Measurements from ENCODE around the gene HERC5.
"Not testable (repeated sequence)": the region's sequence is repeated elsewhere in the genome, so short reads cannot be mapped to it uniquely, and the experiment has no call there.

HERC5 gene

GRCh38 chr4:88447371-88448095 is 9.4 kb upstream of the HERC5 start:
- no peak for DNase-seq (ENCODE audit: low read depth in 2 of 3, low spot score in 1 of 3)

GRCh38 chr4:88448211-88448765 is 8.6 kb upstream of the HERC5 start:
- not testable (repeated sequence) for DNase-seq (ENCODE audit: low read depth in 2 of 3, low spot score in 1 of 3)

DNA sequence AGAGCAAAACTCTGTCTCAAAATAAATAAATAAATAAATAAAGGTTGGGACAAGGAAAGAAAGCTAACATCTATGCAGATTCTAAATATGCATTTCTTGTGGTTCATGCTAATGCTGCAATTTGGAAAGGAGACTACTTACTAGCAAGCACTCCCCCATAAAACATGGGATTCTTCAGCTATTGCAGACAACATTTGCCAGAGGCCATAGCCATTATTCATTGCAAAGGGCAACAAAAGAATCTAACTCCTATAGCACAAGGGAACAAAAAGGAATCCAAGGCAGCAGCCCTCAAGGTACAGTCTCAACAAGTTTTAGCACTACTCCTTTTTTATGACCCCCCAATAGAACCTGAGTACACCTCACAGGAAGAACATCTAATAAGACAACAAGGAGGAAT is 8.0 kb upstream of the HERC5 start:
- no peak for DNase-seq (ENCODE audit: low read depth in 2 of 3, low spot score in 1 of 3)

DNA sequence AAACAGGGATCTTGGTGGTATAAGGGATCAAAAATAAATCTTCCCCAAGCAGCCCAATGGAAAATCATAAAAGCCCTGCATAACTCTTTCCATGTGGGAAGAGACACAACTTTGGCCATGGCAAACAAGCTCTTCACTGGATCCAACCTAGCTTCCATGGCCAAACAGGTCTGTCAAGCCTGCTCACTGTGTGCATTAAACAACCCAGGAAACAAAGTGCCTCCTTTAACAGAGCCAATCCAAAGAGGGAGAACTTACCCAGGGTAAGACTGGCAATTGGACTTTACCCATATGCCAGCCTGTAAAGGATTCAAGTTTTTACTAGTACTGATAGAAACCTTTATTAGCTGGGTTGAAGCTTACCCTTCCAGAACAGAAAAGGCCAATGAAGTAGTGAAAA is 7.6 kb upstream of the HERC5 start:
- no peak for DNase-seq (ENCODE audit: low read depth in 2 of 3, low spot score in 1 of 3)

GRCh38 chr4:88451205-88451604 is 5.7 kb upstream of the HERC5 start:
- DNase-seq (ENCODE audit: low read depth in 2 of 3, low spot score in 1 of 3) = no peak

DNA sequence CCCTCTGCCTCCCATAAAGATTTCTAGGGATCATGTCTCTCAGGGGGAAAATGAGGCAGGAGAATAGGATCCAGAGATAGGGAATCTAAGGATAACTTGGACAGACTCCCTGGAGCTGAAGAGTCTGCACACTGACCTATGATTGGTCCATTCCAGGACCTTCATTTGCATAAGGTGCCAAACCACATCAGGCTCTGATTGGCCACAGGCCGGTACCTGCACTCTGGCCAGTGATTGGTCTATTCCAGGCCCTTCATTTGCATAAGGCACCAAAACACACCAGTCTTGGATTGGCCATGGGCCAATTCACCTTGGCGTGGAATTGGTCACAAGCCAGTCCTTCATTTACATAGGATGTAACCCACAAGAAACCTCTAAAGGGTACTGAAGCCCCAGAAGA is 4.0 kb upstream of the HERC5 start:
- DNase-seq (ENCODE audit: low read depth in 2 of 3, low spot score in 1 of 3) = no peak

- peak in 2 of 3 donors; percentile 5 to 31 for DNase-seq (ENCODE audit: low read depth in 2 of 3, low spot score in 1 of 3)
These were observed 586 bp downstream of the HERC5 start for GRCh38 chr4:88457307-88458103.

DNA sequence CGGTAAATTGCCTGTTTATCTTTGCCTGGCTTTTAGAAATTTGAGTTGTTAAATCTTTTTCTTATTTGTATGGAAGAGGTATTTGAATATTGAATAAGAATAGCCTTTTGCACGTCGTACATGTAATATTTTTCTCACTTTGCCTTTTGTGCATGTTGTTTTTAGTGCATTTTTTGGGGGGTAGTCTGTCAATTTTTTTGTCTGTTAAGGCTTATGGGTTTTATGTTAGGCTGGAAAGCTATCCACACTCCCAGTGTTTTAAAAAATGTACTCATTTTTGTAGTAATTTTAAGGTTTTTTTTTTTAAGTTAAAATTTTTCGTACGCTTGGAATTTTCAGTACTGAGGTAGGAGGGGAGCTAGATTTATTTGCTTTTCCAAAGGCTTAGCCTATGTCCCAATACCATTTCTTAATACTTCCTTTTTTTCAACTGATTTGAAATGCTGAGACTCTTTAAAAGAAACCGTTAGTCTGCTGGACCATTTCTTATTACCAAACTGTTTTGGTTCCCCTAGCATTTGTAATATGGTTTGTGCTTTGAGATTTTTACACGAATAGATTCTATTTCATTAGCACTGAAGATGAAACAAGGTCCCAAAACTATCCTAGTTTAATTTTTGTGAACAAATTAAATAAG is 1.3 kb downstream of the HERC5 start:
- no peak for DNase-seq (ENCODE audit: low read depth in 2 of 3, low spot score in 1 of 3)

GRCh38 chr4:88465653-88466192 is 8.8 kb downstream of the HERC5 start:
- no peak for DNase-seq (ENCODE audit: low read depth in 2 of 3, low spot score in 1 of 3)

DNA sequence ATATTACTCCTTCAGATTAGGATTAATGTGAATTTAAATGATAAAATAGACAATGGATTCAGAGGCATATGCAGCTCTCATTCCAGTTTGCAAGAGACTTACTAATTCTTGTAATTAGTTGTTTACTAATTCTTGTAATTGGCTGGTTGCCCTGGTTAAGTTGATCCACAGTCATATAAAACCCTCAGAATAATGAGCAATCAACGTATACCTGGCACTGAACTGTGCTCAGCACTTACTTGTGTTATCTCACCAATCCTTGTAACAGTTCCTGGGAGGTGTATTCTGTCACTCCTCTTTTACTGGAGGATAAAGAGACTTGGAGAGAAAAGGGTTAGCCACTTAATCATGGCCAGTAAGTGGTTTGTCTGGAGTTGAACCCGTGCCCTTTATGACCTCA is 10.5 kb downstream of the HERC5 start:
- no peak for DNase-seq (ENCODE audit: low read depth in 2 of 3, low spot score in 1 of 3)

- DNase-seq (ENCODE audit: low read depth in 2 of 3, low spot score in 1 of 3) = no peak
These were observed 20.4 kb downstream of the HERC5 start for GRCh38 chr4:88477229-88477860.

DNA sequence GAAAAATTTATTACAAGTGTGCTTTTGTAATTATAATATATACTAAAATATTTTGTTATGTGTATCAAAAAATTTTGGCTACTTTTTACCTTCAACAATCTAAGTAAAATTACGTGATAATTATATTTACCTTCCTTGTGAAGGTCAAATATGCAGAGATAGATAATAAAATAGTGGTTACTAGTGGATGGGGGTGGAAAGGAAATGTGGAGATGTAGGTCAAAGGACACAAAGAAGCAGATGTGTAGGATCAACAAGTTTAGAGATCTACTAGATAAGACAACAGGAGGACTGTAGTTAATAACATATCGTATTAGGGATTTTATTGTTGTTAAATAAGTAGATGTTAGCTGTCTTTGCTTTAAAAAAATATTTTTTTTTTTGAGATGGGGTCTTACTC is 21.3 kb downstream of the HERC5 start:
- DNase-seq (ENCODE audit: low read depth in 2 of 3, low spot score in 1 of 3) = no peak

DNA sequence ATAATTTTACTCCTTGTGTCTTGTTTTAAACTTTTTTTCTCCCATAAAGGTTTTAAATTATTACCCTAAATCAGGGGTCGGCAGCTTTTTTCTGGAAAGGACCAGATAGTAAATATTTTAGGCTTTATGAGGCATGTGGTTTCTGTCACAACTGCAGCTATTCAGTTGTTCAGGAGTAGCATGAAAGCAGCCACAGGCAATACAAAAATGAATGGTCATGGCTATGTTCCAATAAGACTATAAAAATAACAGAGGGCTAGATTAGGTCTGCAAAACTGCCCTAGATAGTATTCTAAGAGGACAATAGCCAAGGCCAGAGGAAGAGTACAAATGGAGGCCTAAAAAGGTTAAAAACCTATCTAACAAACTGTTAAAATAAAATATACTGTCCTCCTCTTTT is 24.6 kb downstream of the HERC5 start:
- DNase-seq (ENCODE audit: low read depth in 2 of 3, low spot score in 1 of 3) = no peak

DNA sequence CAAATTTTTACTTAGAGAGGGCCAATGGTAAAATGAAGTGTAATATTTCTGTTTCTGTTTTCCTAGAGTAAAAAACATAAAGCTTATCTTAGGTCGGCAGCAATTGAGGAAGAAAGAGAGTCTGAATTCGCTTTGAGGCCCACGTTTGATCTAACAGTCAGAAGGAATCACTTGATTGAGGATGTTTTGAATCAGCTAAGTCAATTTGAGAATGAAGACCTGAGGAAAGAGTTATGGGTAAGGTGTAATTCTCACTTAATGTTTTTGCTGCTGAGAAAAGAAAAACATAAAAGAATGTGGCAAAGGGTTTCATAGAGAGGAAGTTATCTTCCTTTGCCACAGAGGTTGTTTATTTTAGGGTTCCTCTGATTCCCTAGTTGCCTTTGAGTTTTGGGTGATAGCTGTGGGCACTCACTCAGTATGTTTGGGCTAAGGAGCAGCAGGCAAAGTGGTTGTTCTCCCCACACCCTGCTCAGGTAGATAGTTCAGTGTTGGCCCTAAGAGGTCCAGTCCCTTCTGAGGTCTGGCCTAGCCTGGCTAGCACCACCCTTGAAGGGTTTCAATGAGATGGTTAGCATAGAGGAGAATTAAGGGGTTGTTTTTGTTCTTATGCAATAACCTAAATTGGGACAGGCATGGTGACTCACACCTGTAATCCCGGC is 32.3 kb downstream of the HERC5 start:
- DNase-seq (ENCODE audit: low read depth in 2 of 3, low spot score in 1 of 3) = no peak

DNA sequence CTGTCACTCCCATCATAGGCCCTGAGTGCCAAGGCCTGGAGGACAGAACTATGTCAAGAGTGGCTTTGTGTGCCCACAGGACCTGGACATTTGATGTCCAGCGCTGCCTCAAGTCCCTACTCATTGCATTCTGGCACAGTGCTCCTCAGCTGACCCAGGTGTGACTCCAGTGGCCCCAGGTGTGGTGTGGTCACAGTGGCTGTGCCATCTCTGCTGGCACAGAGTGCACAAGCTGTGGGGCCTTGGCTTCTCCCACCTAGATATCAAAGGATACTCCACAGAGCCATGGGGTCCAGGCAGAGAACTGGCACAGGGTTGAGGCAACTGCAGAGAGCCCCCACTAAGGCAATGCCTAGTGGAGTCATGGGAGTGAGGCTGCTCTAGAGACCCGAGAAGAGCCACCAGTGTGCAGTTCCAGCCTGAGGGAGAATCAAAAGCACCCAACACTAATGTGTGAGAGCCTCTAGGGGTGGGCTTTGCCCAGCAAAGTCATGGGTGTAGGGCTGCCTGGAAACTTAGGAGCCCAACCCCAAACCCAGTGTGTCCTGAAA is 41.0 kb downstream of the HERC5 start:
- DNase-seq (ENCODE audit: low read depth in 2 of 3, low spot score in 1 of 3) = no peak

DNA sequence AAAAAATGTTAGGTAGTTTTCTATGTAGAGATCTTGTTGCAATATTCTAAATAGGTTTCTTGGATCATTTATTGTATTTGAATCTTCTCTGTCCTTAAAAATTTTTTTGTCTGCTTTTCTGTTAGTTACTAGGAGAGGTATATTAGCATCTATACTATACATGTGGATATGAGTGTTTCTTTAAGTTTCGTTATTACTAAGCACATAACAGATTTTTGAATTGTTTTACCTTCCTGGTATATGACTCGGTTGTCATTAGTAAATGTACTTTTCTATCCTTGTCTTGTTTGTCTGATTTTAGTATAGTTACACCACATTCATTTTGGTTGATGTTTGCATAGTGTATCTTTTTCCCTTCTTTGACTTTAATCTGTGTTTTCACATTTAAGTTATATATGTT is 46.4 kb downstream of the HERC5 start:
- DNase-seq (ENCODE audit: low read depth in 2 of 3, low spot score in 1 of 3) = no peak

DNA sequence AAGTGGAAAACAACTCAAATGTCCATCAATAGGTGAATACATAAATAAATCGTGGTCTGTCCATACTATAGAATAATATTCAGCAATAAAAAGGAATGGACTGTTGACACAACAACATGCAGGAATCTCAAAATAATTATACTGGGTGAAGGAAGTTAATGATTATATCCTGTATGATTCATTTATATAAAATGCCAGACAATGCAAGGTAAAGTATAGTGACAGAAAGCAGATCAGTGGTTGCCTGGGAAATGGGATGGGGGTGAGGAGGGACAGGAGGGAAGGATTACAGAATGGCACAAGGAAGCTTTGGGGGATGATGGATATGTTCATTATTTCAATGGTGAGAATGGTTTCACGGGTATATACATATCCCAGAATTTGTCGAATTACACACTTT is 54.3 kb downstream of the HERC5 start:
- DNase-seq (ENCODE audit: low read depth in 2 of 3, low spot score in 1 of 3) = no peak

DNA sequence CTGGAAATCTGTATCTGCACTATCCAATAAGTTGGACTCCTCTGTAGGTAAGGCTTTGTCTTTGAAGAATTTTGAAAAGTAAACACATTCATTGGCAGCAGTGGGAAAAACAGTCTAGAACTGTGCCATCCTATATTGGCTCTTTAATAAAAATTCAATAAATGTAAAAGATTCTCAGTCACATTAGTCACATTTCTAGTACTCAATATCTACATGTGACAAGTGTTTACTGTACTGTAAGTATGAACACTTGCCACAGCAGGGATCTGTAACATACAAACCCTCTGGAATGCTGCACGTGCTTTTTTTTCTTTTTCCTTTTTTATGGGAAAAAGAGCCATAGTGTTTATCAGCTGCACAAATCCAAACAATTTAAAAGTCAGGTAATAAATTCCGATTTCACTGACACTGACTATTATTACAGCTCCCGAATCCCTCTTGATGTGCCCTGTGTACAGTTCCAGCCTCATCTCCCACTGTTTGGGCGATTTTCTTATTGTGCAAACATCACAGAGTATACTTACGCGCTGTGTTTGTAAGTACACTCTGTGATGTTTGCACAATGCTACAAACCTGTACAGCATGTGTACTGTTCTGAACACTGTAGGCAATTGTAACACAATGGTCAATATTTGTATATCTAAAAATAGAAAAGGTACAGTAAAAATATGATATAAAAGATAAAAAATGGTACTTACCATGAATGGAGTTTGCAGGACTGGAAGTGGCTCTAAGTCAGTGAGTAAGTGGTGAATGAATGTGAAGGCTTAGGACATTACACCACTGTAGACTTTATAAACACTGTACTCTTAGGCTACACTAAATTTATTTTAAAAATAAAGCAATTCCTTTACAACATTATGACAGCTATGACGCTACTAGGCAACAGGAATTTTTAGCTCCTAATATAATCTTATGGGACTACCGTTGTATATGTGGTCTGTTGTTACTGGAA is 57.9 kb downstream of the HERC5 start:
- DNase-seq (ENCODE audit: low read depth in 2 of 3, low spot score in 1 of 3) = no peak

- DNase-seq (ENCODE audit: low read depth in 2 of 3, low spot score in 1 of 3) = no peak
These were observed 59.8 kb downstream of the HERC5 start for GRCh38 chr4:88516746-88517145.

Data from stimulated activated CD4-positive, alpha-beta T cell treated with anti-CD3 and anti-CD28 coated beads, Interleukin-12 subunit alpha, Interleukin-12 subunit beta, amount 100 ng/mL, for 48 hours (primary cell).